Spleen (tissue), 11 donors: ENCODE results near the gene TNK2. TPM values are rescaled to one million over a fixed set of nuclear protein-coding genes. Genes with fewer than 3 reads are reported as not detected.
A peak's percentile ranks its signal among the peaks of the same experiment; 100 is the strongest.

Experiments used
- DNase-seq: peaks from one replicate; pipeline ENCODE4 v3.0.0-alpha.2; 2020
- H3K27ac ChIP-seq, 8 donors: fragments of 200-600 bp; sonication (generic) in 7 of 8; 1 replicate in 4 of 8; 2 replicates in 4 of 8; pipeline versions ENCODE4 v1.5.0 to v1.8.0; 2016 to 2021; ENCODE audit warnings: inconsistent platforms in 4 of 8, mild to moderate bottlenecking in 4 of 8, moderate library complexity in 1 of 8
- H3K27me3 ChIP-seq, 7 donors: fragments of 200-600 bp; sonication (generic) in 6 of 7; replicated peaks in 1 of 7; 1 replicate in 4 of 7; 2 replicates in 3 of 7; pipeline versions ENCODE4 v1.5.0 to v1.8.0; 2016 to 2021; ENCODE audit warnings: inconsistent platforms in 3 of 7, mild to moderate bottlenecking in 1 of 7
- H3K36me3 ChIP-seq, 6 donors: fragments of 200-600 bp; sonication (generic) in 5 of 6; 1 replicate in 4 of 6; 2 replicates in 2 of 6; pipeline versions ENCODE4 v1.5.0 to v1.8.0; 2016 to 2021; ENCODE audit warnings: inconsistent platforms in 2 of 6
- H3K4me1 ChIP-seq, 6 donors: fragments of 200-600 bp; sonication (generic) in 5 of 6; 1 replicate in 3 of 6; 2 replicates in 3 of 6; pipeline versions ENCODE4 v1.5.0 to v1.8.0; 2016 to 2021; ENCODE audit warnings: inconsistent platforms in 3 of 6
- H3K4me3 ChIP-seq, 8 donors: fragments of 200-600 bp; sonication (generic) in 7 of 8; 1 replicate in 4 of 8; 2 replicates in 4 of 8; pipeline versions ENCODE4 v1.5.0 to v1.8.0; 2016 to 2021; ENCODE audit warnings: inconsistent platforms in 4 of 8, mild to moderate bottlenecking in 4 of 8, moderate library complexity in 2 of 8
- H3K9me3 ChIP-seq, 8 donors: fragments of 200-600 bp; sonication (generic) in 7 of 8; 1 replicate in 4 of 8; 2 replicates in 4 of 8; pipeline versions ENCODE4 v1.5.0 to v1.8.0; 2016 to 2021; ENCODE audit warnings: inconsistent platforms in 4 of 8
- POLR2A ChIP-seq, 3 donors: fragments of 450-650 bp; IDR thresholded peaks; one replicate each; pipeline ENCODE4 v1.5.1; 2017; ENCODE audit warnings: antibody characterized with exemption in 3 of 3, mild to moderate bottlenecking in 1 of 3
- POLR2AphosphoS5 ChIP-seq, 3 donors: sonication (generic); formaldehyde crosslinking; IDR thresholded peaks; one replicate each; pipeline ENCODE4 v1.5.1; 2017; ENCODE audit warnings: antibody characterized with exemption in 3 of 3
- WGBS, 5 donors: extraction: QIAGEN DNeasy Blood & Tissue Kit in 3 of 5; methylation state at CpG; one replicate each; pipeline versions ENCODE4 v1.1.5 to v1.1.7; 2013 to 2018; 5-methylcytosine and 5-hydroxymethylcytosine counted together
- intact Hi-C: fragments of 100-400 bp; cut with DNase I; formaldehyde crosslinking; loops from one replicate; pipeline ENCODE4 v1.15.0; 2023; ENCODE audit warnings: low total_unique reads
- polyA plus RNA-seq, 3 donors: library from polyadenylated mRNA; stranded (reverse); fragments of 200-250 nt; gene quantifications; one replicate each; pipeline ENCODE4 v1.2.1, GENCODE V29; 2013
- total RNA-seq, 7 donors: library from RNA; depleted of rRNA in 3 of 7; stranded (reverse); fragments of >200 nt in 3 of 7; fragmentation: NEBNext Ultra II Directional in 4 of 7; extraction: Animal tissue kit (Norgen Biotek cat#: 25700) in 4 of 7; gene quantifications; one replicate each; pipeline versions ENCODE4 v1.1.0 to v1.2.1, GENCODE V29; 2016 to 2021
- TF ChIP-seq, protein P1 (sequence below), 11 experiments: fragments of 200-600 bp in 7 of 11; fragments of 450-650 bp in 4 of 11; sonication (generic) in 4 of 11; IDR thresholded peaks in 8 of 11; conservative IDR thresholded peaks in 3 of 11; 1 replicate in 7 of 11; 2 replicates in 4 of 11; pipeline versions ENCODE4 v1.4.0 to v1.8.0; 2016 to 2021; ENCODE audit warnings: antibody characterized with exemption in 11 of 11, inconsistent platforms in 4 of 11, mild to moderate bottlenecking in 1 of 11
- donor health status: healthy with polysubstance abuse.
- donor health status: DM: no; HTN: no; CAD: no; lungs with moderate emphysema.
- donor health status: DM: no; HTN: no; CAD: no.
- donor health status: Bipolar disorder and iron deficiency.
- donor health status: healthy.
- donor health status: DM: no; HTN: no; CAD: no.
- donor health status: DM: yes; HTN: yes; CAD: no.

The TNK2 gene
- total and polyA plus RNA-seq, 10 donors: 30.6 to 104 (median 76.2) TPM

DNA sequence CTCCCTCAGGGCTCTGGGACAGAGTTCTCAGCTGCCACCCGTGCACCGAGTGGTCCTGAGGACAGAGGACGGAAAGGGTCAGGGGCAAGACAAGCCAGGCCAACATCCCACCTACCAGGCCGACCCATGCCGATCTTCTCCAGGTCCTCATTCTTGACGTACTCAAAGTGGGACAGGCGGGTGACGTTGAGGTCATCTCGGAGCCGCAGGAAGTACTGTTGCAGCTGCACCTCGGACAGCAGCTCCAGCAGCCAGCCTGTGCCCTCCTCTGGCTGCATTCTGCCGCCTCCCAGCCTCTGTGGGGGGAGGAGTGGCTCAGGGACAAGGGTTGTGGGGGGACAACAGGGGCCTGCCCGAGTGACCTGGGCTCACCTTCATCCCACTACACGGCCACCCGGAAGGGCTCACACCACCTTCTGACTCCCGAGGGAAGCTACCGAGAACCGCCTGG lies 20.0 kb downstream of the TNK2 start:
- 90 to 96% (median 92%) methylated on average over 17 to 18 of the region's 18 CpGs for WGBS, 5 donors
- Histone ChIP-seq H3K27ac (no peak overlapping the region), H3K4me3 (no peak overlapping the region), H3K9me3 (no peaks in the 10 kb centered on the region), H3K27me3 (no peaks in the 10 kb centered on the region), H3K36me3 (peaks cover 0 to 67% (median 24%) of the 10 kb centered on the region in 6 donors), H3K4me1 (peaks cover 0 to 60% (median 22%) of the 10 kb centered on the region in 6 donors)
- intact Hi-C loops: no loop called here
- no peak for DNase-seq
- TF ChIP-seq POLR2AphosphoS5 (IDR thresholded peaks at IDR 0.05) (peak in 1 of 3 donors; percentile 15), POLR2A (IDR thresholded peaks at IDR 0.05) (no peak)

DNA sequence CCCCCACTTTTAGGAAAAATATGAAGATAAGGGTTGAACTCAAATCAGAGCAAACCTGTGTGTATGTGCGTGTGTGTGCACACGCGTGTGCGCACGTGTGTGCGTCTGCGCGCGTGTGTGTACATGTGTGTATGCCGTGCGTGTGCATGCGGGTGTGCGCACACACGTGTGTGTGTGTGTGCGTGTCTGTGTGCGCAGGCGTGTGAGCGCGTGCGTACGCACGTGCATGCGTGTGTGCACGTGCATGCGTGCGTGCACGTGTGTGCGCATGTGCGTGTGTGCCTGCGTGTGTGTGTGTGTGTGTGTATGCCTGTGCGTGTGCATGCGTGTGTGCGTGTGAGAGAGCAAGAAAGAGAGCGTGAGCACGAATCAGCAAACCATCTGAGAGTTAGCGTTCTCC lies 20.7 kb downstream of the TNK2 start:
- peaks cover 0 to 53% (median 16%) of the 10 kb centered on the region in 6 donors for H3K4me1 ChIP-seq
- no peaks in the 10 kb centered on the region for H3K9me3 ChIP-seq
- 93 to 97% (median 95%) methylated on average over 36 of the region's 36 CpGs for WGBS, 5 donors
- no peak for TF ChIP-seq POLR2A (IDR thresholded peaks at IDR 0.05)
- TF ChIP-seq, protein P1, sequence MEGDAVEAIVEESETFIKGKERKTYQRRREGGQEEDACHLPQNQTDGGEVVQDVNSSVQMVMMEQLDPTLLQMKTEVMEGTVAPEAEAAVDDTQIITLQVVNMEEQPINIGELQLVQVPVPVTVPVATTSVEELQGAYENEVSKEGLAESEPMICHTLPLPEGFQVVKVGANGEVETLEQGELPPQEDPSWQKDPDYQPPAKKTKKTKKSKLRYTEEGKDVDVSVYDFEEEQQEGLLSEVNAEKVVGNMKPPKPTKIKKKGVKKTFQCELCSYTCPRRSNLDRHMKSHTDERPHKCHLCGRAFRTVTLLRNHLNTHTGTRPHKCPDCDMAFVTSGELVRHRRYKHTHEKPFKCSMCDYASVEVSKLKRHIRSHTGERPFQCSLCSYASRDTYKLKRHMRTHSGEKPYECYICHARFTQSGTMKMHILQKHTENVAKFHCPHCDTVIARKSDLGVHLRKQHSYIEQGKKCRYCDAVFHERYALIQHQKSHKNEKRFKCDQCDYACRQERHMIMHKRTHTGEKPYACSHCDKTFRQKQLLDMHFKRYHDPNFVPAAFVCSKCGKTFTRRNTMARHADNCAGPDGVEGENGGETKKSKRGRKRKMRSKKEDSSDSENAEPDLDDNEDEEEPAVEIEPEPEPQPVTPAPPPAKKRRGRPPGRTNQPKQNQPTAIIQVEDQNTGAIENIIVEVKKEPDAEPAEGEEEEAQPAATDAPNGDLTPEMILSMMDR (IDR thresholded peaks at IDR 0.05 in 8 of 11, conservative IDR thresholded peaks at IDR 0.05 in 3 of 11): no peak
- TF ChIP-seq POLR2AphosphoS5 (IDR thresholded peaks at IDR 0.05): peak in 2 of 3 donors; percentile 55 to 74
- H3K36me3 ChIP-seq: peaks cover 0 to 73% (median 30%) of the 10 kb centered on the region in 6 donors
- no peak overlapping the region for H3K4me3 ChIP-seq
- H3K27me3 ChIP-seq: no peaks in the 10 kb centered on the region
- no peak overlapping the region for H3K27ac ChIP-seq
- no peak for DNase-seq
- intact Hi-C loops: no loop called here

DNA sequence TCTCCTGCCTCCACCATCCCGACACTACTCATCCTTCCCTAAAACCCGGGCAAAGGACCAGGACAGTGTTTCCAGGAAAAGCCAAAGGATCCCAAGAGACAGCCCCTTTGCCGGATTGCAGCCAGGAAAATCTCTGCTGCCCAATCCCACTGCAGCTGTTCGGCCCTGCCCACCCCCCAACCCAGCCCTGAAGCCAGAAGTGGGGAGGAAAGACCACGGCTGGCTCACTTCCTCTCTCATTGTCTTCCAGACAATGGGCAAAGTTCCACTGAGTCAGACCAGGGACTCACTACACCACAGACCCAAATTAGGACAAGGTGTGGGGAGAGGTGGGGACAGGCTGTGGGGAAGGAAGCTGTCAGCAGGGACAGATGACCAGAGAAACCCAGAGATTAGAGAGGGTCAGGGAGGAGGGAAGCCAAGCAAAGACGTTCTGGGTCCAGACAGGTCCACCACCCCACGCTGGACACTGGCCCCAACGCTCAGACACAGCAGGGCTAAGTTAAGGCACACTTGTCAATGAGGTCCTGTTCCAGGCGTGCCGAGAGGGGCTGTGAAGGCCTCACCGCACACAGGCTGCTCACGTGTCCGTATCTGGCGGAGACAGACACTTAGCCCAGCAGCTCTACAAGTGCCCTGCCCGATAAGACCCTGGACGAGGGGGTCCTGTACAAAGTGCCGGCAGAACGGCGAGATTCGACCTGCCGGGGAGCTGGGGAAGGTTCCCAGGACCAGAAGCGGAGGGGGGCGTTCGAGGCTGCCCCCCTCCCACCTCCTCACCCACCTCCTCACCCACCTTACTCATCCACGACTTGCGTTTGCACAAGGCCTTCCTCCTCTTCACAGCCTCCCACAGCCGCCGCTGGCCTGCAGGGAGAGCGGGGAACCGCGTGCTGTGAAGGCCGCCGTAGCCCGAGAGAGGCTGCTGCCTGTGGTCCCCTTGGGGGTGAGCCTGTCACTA lies 21.9 kb downstream of the TNK2 start:
- no peaks in the 10 kb centered on the region for H3K27me3 ChIP-seq
- no peak for DNase-seq
- intact Hi-C loops: no loop called here
- peak overlapping the region in 2 of 8 donors; percentile 17 to 38 for H3K27ac ChIP-seq
- H3K9me3 ChIP-seq: no peaks in the 10 kb centered on the region
- peaks cover 0 to 76% (median 39%) of the 10 kb centered on the region in 6 donors for H3K36me3 ChIP-seq
- H3K4me3 ChIP-seq: no peak overlapping the region
- 78 to 91% (median 86%) methylated on average over 17 to 34 of the region's 34 CpGs for WGBS, 5 donors
- peaks cover 0 to 41% (median 12%) of the 10 kb centered on the region in 6 donors for H3K4me1 ChIP-seq
- TF ChIP-seq, protein P1 (IDR thresholded peaks at IDR 0.05 in 8 of 11, conservative IDR thresholded peaks at IDR 0.05 in 3 of 11): no peak
- peak in 2 of 3 donors; percentile 2 to 58 for TF ChIP-seq POLR2AphosphoS5 (IDR thresholded peaks at IDR 0.05)

DNA sequence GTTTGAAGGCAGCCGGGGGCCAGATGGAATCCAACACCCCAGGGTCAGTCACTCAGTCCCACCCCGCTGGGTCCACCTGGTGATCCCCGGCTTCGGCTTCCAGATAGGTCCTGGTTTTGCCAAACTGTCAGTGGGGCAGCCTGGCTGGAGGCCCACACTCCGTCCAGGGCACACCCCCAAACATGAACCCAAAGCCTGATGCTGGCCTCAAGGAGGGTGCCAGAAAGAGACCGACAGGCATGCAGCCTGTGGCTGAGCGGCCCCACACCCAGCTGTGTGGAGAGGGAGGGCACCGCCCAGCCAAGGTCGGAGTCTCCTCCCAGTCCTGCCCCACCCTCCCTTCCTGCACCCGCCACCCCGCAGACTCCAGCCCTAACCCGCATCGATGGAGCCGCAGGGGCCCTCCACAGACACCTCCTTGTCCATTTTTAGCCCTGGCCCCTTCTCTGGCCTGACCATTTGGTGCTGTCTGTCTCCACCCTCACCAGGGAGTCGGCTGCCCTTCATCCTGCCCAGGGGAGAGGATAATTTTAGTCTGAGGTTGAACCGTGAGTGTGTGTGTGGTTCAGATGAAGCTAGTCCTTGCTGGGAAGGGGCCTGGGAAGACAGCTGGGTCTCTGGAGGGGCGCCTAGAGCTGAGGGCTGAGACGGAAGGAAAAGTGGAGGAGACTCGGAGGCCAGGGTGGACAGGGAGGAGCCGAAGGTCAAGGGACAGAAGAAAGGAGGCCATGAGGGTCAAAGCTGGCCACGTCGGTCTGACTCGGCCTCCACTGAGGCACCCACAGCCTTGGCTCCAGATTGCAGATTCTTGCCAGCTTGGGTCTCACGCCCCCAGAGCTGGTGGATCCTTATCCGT lies 23.1 kb downstream of the TNK2 start:
- peaks cover 0 to 72% (median 39%) of the 10 kb centered on the region in 6 donors for H3K36me3 ChIP-seq
- 65 to 78% (median 73%) methylated on average over 22 to 25 of the region's 25 CpGs for WGBS, 5 donors
- H3K27ac ChIP-seq: peak overlapping the region in 1 of 8 donors; percentile 38
- H3K9me3 ChIP-seq: no peaks in the 10 kb centered on the region
- no peak overlapping the region for H3K4me3 ChIP-seq
- TF ChIP-seq POLR2A (IDR thresholded peaks at IDR 0.05): no peak
- TF ChIP-seq, protein P1 (IDR thresholded peaks at IDR 0.05 in 8 of 11, conservative IDR thresholded peaks at IDR 0.05 in 3 of 11): no peak
- TF ChIP-seq POLR2AphosphoS5 (IDR thresholded peaks at IDR 0.05): peak in 1 of 3 donors; percentile 22
- H3K27me3 ChIP-seq: no peaks in the 10 kb centered on the region
- H3K4me1 ChIP-seq: peaks cover 0 to 36% (median 12%) of the 10 kb centered on the region in 6 donors
- peak; percentile 74 for DNase-seq
- intact Hi-C loops: no loop called here
